Stimulated activated CD8-positive, alpha-beta memory T cell treated with anti-CD3 and anti-CD28 coated beads, Interleukin-12 subunit alpha, Interleukin-12 subunit beta, amount 100 ng/mL, for 4 hours (primary cell): Measurements from ENCODE around the gene UBR4.
"Not testable (repeated sequence)": the region's sequence is repeated elsewhere in the genome, so short reads cannot be mapped to it uniquely, and the experiment has no call there.

ENCODE experiments used
- DNase-seq: peaks from one replicate; pipeline ENCODE4 v3.0.0-alpha.2; 2020; ENCODE audit warnings: low read depth

Gene UBR4

GRCh38 chr1:19220080-19220846 is 10.2 kb upstream of the UBR4 start:
- DNase-seq, result no peak

- DNase-seq, result no peak
Measured at GRCh38 chr1:19219451-19219850, 9.4 kb upstream of the UBR4 start.

GRCh38 chr1:19216585-19216984 is 6.5 kb upstream of the UBR4 start:
- not testable (repeated sequence) for DNase-seq

GRCh38 chr1:19213580-19213979 is 3.5 kb upstream of the UBR4 start:
- DNase-seq, result no peak

- no peak for DNase-seq
Measured at GRCh38 chr1:19212167-19212566, 2.1 kb upstream of the UBR4 start.

- DNase-seq, result no peak
Measured at GRCh38 chr1:19210772-19211549, 895 bp upstream of the UBR4 start.

GRCh38 chr1:19209439-19209989 is 552 bp downstream of the UBR4 start:
- DNase-seq, result no peak

- DNase-seq, result no peak
Measured at GRCh38 chr1:19208710-19209438, 1.2 kb downstream of the UBR4 start.

GRCh38 chr1:19206947-19207346 is 3.1 kb downstream of the UBR4 start:
- no peak for DNase-seq

GRCh38 chr1:19205845-19206244 is 4.2 kb downstream of the UBR4 start:
- DNase-seq, result no peak

- no peak for DNase-seq
Measured at GRCh38 chr1:19205403-19205802, 4.7 kb downstream of the UBR4 start.

- DNase-seq, result no peak
Measured at GRCh38 chr1:19204446-19205266, 5.4 kb downstream of the UBR4 start.

GRCh38 chr1:19203440-19203839 is 6.6 kb downstream of the UBR4 start:
- DNase-seq, result no peak

GRCh38 chr1:19202396-19202795 is 7.7 kb downstream of the UBR4 start:
- DNase-seq, result no peak

GRCh38 chr1:19199969-19200604 is 10.0 kb downstream of the UBR4 start:
- no peak for DNase-seq

- DNase-seq, result no peak
Measured at GRCh38 chr1:19199329-19199968, 10.6 kb downstream of the UBR4 start.

GRCh38 chr1:19198820-19199219 is 11.2 kb downstream of the UBR4 start:
- DNase-seq, result no peak

- DNase-seq, result no peak
Measured at GRCh38 chr1:19197845-19198244, 12.2 kb downstream of the UBR4 start.

GRCh38 chr1:19196331-19196730 is 13.7 kb downstream of the UBR4 start:
- DNase-seq, result no peak

- no peak for DNase-seq
Measured at GRCh38 chr1:19193004-19193403, 17.1 kb downstream of the UBR4 start.

GRCh38 chr1:19191811-19192210 is 18.3 kb downstream of the UBR4 start:
- DNase-seq, result no peak
